Adrenal gland (tissue), 12 donors: ENCODE results near the gene CNTNAP2. TPM values are rescaled to one million over a fixed set of nuclear protein-coding genes. Genes with fewer than 3 reads are reported as not detected.

Experiments
- DNase-seq, 7 donors: peaks; one replicate each; pipeline ENCODE4 v3.0.0-alpha.2; 2019 to 2020
- H3K27ac ChIP-seq, 5 donors: fragments of 200-600 bp; sonication (generic) in 4 of 5; 1 replicate in 3 of 5; 2 replicates in 2 of 5; pipeline versions ENCODE4 v1.5.1 to v1.8.0; 2016 to 2020; ENCODE audit warnings: mild to moderate bottlenecking in 1 of 5
- H3K27me3 ChIP-seq: fragments of 200-600 bp; 2 replicates; pipeline ENCODE4 v1.8.0; 2021
- H3K36me3 ChIP-seq, 2 donors: fragments of 200-600 bp; replicated peaks in 1 of 2; 1 replicate in 1 of 2; 2 replicates in 1 of 2; pipeline versions ENCODE4 v1.5.1 to v1.8.0; 2018 to 2022
- H3K4me1 ChIP-seq, 2 donors: fragments of 200-600 bp; replicated peaks in 1 of 2; 1 replicate in 1 of 2; 2 replicates in 1 of 2; pipeline versions ENCODE4 v1.5.1 to v1.8.0; 2018 to 2021
- H3K4me3 ChIP-seq, 4 donors: fragments of 200-600 bp; sonication (generic) in 3 of 4; one replicate each; pipeline ENCODE4 v1.5.1; 2016 to 2018
- H3K9me3 ChIP-seq, 3 donors: fragments of 200-600 bp; sonication (generic) in 1 of 3; replicated peaks in 1 of 3; 1 replicate in 2 of 3; 2 replicates in 1 of 3; pipeline versions ENCODE4 v1.5.1 to v1.8.0; 2016 to 2021
- CTCF ChIP-seq, 6 experiments: fragments of 450-650 bp in 4 of 6; fragments of 200-600 bp in 2 of 6; sonication (generic) in 1 of 6; IDR thresholded peaks; 1 replicate in 5 of 6; 2 replicates in 1 of 6; pipeline versions ENCODE4 v1.5.1 to v1.8.0; 2016 to 2021; ENCODE audit warnings: antibody characterized with exemption in 6 of 6, mild to moderate bottlenecking in 2 of 6, moderate library complexity in 1 of 6
- POLR2A ChIP-seq, 2 donors: fragments of 450-650 bp; IDR thresholded peaks; one replicate each; pipeline ENCODE4 v1.6.1; 2017; ENCODE audit warnings: antibody characterized with exemption in 2 of 2, mild to moderate bottlenecking in 2 of 2, moderate library complexity in 1 of 2
- WGBS, 4 donors: extraction: QIAGEN DNeasy Blood & Tissue Kit in 2 of 4; methylation state at CpG; one replicate each; pipeline versions ENCODE4 v1.1.5 to v1.1.7; 2013 to 2017; 5-methylcytosine and 5-hydroxymethylcytosine counted together
- intact Hi-C, 2 donors: fragments of 100-400 bp; cut with DNase I; formaldehyde crosslinking; loops; one replicate each; pipeline versions ENCODE4 v1.14.1 to v1.15.0; 2022 to 2023
- polyA plus RNA-seq, 3 donors: library from polyadenylated mRNA; stranded (reverse); fragments of 200-250 nt in 2 of 3; fragments of 350-450 nt in 1 of 3; fragmentation: Illumina TruSeq in 1 of 3; extraction: RNeasy Lipid Tissue Mini Kit (QIAGEN cat#74804) in 1 of 3; gene quantifications; one replicate each; pipeline ENCODE4 v1.2.3, GENCODE V29; 2013 to 2014
- total RNA-seq, 9 donors: library from RNA; depleted of rRNA in 4 of 9; stranded (reverse); fragments of >200 nt in 4 of 9; fragments of 120-200 nt in 1 of 9; fragmentation: NEBNext Ultra II Directional in 1 of 9; extraction: Animal tissue kit (Norgen Biotek cat#: 25700) in 1 of 9; gene quantifications; one replicate each; pipeline versions ENCODE4 v1.1.0 to v1.2.4, GENCODE V29; 2013 to 2023
- donor health status: healthy with polysubstance abuse.
- donor health status: Bipolar disorder and iron deficiency.
- donor health status: DM: yes; HTN: yes; CAD: no.
- donor health status: DM: no; HTN: no; CAD: no.
- donor health status: DM: no; HTN: no; CAD: no.
- donor health status: DM: yes; HTN: yes; CAD: no.

CNTNAP2 gene
- total and polyA plus RNA-seq, 12 donors: 0.14 to 6.3 (median 1.8) TPM; not detected in 2

DNA sequence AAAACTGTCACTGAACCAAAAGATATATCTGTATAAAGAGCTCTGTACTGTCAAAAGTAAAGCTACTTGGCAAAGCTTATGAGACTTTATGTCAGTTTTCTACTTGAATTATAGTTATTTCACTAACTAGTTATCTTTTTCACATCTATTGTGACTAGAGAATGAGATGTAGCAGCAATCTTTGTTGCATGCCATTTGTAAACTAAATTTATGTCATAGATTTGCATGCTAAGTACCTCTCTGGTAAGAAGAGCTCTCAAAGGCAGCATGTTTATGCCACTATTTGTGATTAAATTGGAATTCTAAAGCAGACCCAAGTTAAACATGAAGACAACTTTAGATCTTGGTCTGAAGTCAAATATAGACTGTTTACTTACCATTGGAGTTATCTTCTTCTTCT lies 300.6 kb downstream of the CNTNAP2 start:
- TF ChIP-seq POLR2A (IDR thresholded peaks at IDR 0.05) (no peak), CTCF (IDR thresholded peaks at IDR 0.05) (no peak)
- H3K9me3 ChIP-seq: no peaks in the 10 kb centered on the region
- no peak for DNase-seq
- no peak overlapping the region for H3K27ac ChIP-seq
- H3K4me1 ChIP-seq: no peaks in the 10 kb centered on the region
- no peaks in the 10 kb centered on the region for H3K27me3 ChIP-seq
- intact Hi-C loops: no loop called here
- no peaks in the 10 kb centered on the region for H3K36me3 ChIP-seq
- H3K4me3 ChIP-seq: no peak overlapping the region

GRCh38 chr7:146423446-146423845 lies 306.8 kb downstream of the CNTNAP2 start:
- no peaks in the 10 kb centered on the region for H3K4me1 ChIP-seq
- H3K4me3 ChIP-seq: no peak overlapping the region
- H3K27me3 ChIP-seq: no peaks in the 10 kb centered on the region
- WGBS, 4 donors: 73 to 100% (median 82%) methylated on average over 1 of the region's 1 CpG
- no peaks in the 10 kb centered on the region for H3K9me3 ChIP-seq
- no peaks in the 10 kb centered on the region for H3K36me3 ChIP-seq
- TF ChIP-seq POLR2A (IDR thresholded peaks at IDR 0.05) (no peak), CTCF (IDR thresholded peaks at IDR 0.05) (no peak)
- DNase-seq: no peak
- H3K27ac ChIP-seq: no peak overlapping the region
- intact Hi-C loops: no loop called here

DNA sequence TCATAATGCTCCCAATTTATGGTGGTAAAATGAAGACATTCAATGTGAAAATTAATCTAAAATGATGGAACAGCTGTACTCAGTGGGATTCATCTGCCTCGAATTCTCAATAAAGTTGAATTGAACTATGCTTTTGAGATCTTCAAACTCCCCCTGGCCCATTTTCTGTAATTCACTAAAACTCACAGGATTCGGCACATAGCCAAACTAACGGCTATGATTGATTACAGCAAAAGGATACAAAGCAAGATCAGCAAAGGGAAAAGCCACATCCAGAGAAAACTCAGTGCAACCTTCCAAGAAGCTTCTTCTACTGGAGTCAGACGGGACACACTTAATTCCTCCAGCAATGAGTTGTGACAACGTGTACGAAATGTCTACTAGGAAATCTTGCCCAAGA lies 307.5 kb downstream of the CNTNAP2 start:
- 47 to 73% (median 68%) methylated on average over 6 of the region's 6 CpGs for WGBS, 4 donors
- no peak for TF ChIP-seq POLR2A (IDR thresholded peaks at IDR 0.05)
- TF ChIP-seq CTCF (IDR thresholded peaks at IDR 0.05): no peak
- Histone ChIP-seq H3K27ac (no peak overlapping the region), H3K36me3 (no peaks in the 10 kb centered on the region), H3K4me1 (no peaks in the 10 kb centered on the region), H3K9me3 (no peaks in the 10 kb centered on the region), H3K4me3 (no peak overlapping the region), H3K27me3 (no peaks in the 10 kb centered on the region)
- DNase-seq: no peak
- intact Hi-C loops: no loop called here

DNA sequence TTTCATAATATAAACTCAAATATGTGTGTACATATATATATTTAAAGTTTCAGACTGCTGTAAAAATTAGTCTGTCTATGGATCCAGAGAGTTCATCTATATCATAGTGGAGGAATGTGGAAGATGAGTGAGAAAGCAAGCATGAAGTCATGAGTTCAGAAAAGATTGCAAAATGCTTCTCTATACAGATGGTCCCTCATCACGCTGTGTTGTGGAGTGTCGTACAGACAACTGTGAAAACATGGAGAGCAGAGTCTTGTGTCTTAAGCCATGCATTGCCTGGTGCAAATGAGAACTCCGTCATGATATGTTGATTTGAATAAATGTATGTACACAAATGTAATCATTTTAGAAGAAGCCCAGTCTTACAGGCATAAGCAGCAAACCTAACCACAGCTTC lies 316.9 kb downstream of the CNTNAP2 start:
- TF ChIP-seq POLR2A (IDR thresholded peaks at IDR 0.05) (no peak), CTCF (IDR thresholded peaks at IDR 0.05) (no peak)
- 76 to 86% (median 82%) methylated on average over 3 of the region's 3 CpGs for WGBS, 4 donors

More for the DNA sequence above, 316.9 kb downstream of the CNTNAP2 start:
- intact Hi-C loops: no loop called here
- no peaks in the 10 kb centered on the region for H3K9me3 ChIP-seq
- no peak overlapping the region for H3K27ac ChIP-seq
- H3K36me3 ChIP-seq: no peaks in the 10 kb centered on the region
- no peak for DNase-seq
- no peak overlapping the region for H3K4me3 ChIP-seq
- H3K27me3 ChIP-seq: no peaks in the 10 kb centered on the region
- H3K4me1 ChIP-seq: no peaks in the 10 kb centered on the region
